Esophagus muscularis mucosa (tissue), 4 donors: ENCODE results near the gene TOR4A. TPM values are rescaled to one million over a fixed set of nuclear protein-coding genes. Genes with fewer than 3 reads are reported as not detected.

Experiments
- DNase-seq: peaks from one replicate; pipeline ENCODE4 v3.0.0-alpha.2; 2017; ENCODE audit errors: extremely low spot score
- H3K27ac ChIP-seq, 4 donors: fragments of 200-600 bp; sonication (generic); replicated peaks in 1 of 4; 1 replicate in 3 of 4; 2 replicates in 1 of 4; pipeline ENCODE4 v1.5.1; 2016 to 2019; ENCODE audit warnings: mild to moderate bottlenecking in 1 of 4
- H3K27me3 ChIP-seq, 4 donors: fragments of 200-600 bp; sonication (generic); one replicate each; pipeline versions ENCODE4 v1.5.1 to v1.6.0; 2016 to 2019
- H3K36me3 ChIP-seq, 4 donors: fragments of 200-600 bp; sonication (generic); one replicate each; pipeline ENCODE4 v1.5.1; 2016 to 2019
- H3K4me1 ChIP-seq, 4 donors: fragments of 200-600 bp; sonication (generic); one replicate each; pipeline ENCODE4 v1.5.1; 2016 to 2019
- H3K4me3 ChIP-seq, 4 donors: fragments of 200-600 bp; sonication (generic); 1 replicate in 2 of 4; 2 replicates in 2 of 4; pipeline ENCODE4 v1.5.1; 2016 to 2019; ENCODE audit warnings: mild to moderate bottlenecking in 4 of 4, moderate library complexity in 1 of 4
- H3K9me3 ChIP-seq, 4 donors: fragments of 200-600 bp; sonication (generic); 1 replicate in 3 of 4; 2 replicates in 1 of 4; pipeline ENCODE4 v1.5.1; 2016 to 2019
- CTCF ChIP-seq, 3 experiments: fragments of 200-600 bp in 2 of 3; fragments of 450-650 bp in 1 of 3; sonication (generic) in 2 of 3; IDR thresholded peaks; one replicate each; pipeline ENCODE4 v1.5.1; 2017 to 2019; ENCODE audit warnings: antibody characterized with exemption in 3 of 3, mild to moderate bottlenecking in 2 of 3, moderate library complexity in 1 of 3
- EP300 ChIP-seq: sonication (generic); formaldehyde crosslinking; IDR thresholded peaks from one replicate; pipeline ENCODE4 v1.6.1; 2017; ENCODE audit warnings: antibody characterized with exemption
- POLR2A ChIP-seq: fragments of 450-650 bp; IDR thresholded peaks from one replicate; pipeline ENCODE4 v1.6.1; 2017; ENCODE audit warnings: antibody characterized with exemption, moderate library complexity, mild to moderate bottlenecking, low read depth
- POLR2AphosphoS5 ChIP-seq, 2 donors: sonication (generic); formaldehyde crosslinking; IDR thresholded peaks; one replicate each; pipeline ENCODE4 v1.6.1; 2017; ENCODE audit warnings: antibody characterized with exemption in 2 of 2
- WGBS: methylation state at CpG from one replicate; pipeline ENCODE4 v1.1.5; 2018; 5-methylcytosine and 5-hydroxymethylcytosine counted together
- intact Hi-C: fragments of 100-400 bp; cut with DNase I; formaldehyde crosslinking; loops from one replicate; pipeline ENCODE4 v1.15.1; 2023
- total RNA-seq, 4 donors: library from RNA; depleted of rRNA; stranded (reverse); fragments of >200 nt; gene quantifications; one replicate each; pipeline versions ENCODE4 v1.1.0 to v1.2.1, GENCODE V29; 2016

Gene TOR4A
- total RNA-seq, 4 donors from 2014 or later = 5.0 to 9.2 (median 7.3) TPM

- no peak for DNase-seq
- H3K4me3 ChIP-seq = peak overlapping the region; percentile 45 to 66 (median 50)
- peak overlapping the region in 2 of 4 donors; percentile 71 to 78 for H3K27ac ChIP-seq
- intact Hi-C loops = loop anchor here (5.0 to 10.0 kb wide), 2 partner anchors 112 to 229 kb away; no protein-coding TSS in a partner anchor
- no CpG with 5 or more reads among the region's 76 CpGs for WGBS
- peaks cover 0 to 8% (median 2%) of the 10 kb centered on the region in 4 donors for H3K9me3 ChIP-seq
- no peaks in the 10 kb centered on the region for H3K36me3 ChIP-seq
- peaks cover 4 to 92% (median 55%) of the 10 kb centered on the region in 4 donors for H3K27me3 ChIP-seq
- H3K4me1 ChIP-seq = peaks cover 27 to 56% (median 39%) of the 10 kb centered on the region in 4 donors
- TF ChIP-seq CTCF (IDR thresholded peaks at IDR 0.05) = peak; percentile 46 to 81 (median 80)
- TF ChIP-seq POLR2A = no peak
Measured at GRCh38 chr9:137295238-137295811, 17.8 kb downstream of the TOR4A start.

- no peak for DNase-seq
- Histone ChIP-seq H3K27me3 (peaks cover 4 to 94% (median 56%) of the 10 kb centered on the region in 4 donors), H3K4me1 (peaks cover 32 to 64% (median 46%) of the 10 kb centered on the region in 4 donors), H3K4me3 (peak overlapping the region; percentile 45 to 66 (median 50)), H3K27ac (peak overlapping the region; percentile 44 to 78 (median 68)), H3K36me3 (no peaks in the 10 kb centered on the region), H3K9me3 (peaks cover 0 to 8% (median 2%) of the 10 kb centered on the region in 4 donors)
- TF ChIP-seq POLR2AphosphoS5 (IDR thresholded peaks at IDR 0.05) (no peak), POLR2A (no peak), CTCF (IDR thresholded peaks at IDR 0.05) (no peak), EP300 (no peak)
- 18% methylated on average over 33 of the region's 78 CpGs for WGBS
- intact Hi-C loops = loop anchor here (5.0 to 10.0 kb wide), 2 partner anchors 111 to 229 kb away; no protein-coding TSS in a partner anchor
Measured at GRCh38 chr9:137295849-137296669, 18.5 kb downstream of the TOR4A start.

DNA sequence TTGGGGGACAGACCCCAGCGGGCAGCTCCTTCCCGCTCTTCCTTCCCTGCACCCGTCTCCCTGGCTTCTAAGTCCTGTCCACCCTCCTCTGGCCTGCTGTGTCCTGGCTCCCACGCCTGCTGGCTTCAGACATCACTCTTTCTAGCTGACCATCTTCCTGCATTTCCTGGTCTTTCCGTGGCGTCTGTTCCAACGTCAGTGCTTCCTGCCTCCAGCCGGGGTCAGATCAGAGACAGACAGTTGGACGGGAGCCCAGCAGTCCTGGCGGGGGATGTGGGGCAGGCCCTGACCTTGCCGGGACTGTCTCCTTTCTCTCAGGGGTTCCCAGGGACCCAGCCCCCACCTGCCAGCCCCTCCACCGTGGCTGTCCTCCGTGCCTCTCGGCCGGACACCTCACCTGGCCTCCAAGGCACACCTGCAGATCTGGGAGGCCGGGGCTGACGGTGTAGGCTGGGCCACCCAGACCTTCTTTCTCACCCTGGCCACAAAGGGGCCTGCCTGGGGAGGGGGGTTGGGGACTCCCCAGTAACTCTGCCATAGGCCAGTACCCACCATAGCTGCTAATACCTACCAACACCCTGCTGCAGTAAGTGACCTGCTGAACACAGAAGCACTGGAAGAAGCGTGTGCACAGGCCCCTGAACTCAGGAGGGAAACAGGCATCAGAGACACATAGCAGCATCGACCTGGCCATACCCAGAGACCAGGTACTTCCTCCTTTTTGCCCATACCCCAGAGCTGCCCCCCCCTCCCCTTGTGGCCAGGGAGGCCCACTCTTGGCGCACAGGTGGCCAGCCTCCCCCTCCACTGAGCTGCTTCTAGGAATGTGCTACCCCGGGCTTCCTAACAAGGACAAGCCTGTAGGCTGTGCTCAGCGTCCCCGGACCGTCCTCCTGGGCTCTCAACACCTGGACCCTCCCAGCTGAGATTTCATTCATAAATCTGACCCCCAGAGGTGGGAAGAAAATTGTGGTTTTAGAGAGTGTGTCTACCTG is 19.4 kb downstream of the TOR4A start:
- Histone ChIP-seq H3K36me3 (no peaks in the 10 kb centered on the region), H3K4me1 (peaks cover 36 to 71% (median 52%) of the 10 kb centered on the region in 4 donors), H3K27me3 (peaks cover 4 to 95% (median 56%) of the 10 kb centered on the region in 4 donors), H3K27ac (peak overlapping the region; percentile 64 to 78 (median 68)), H3K4me3 (peak overlapping the region; percentile 45 to 66 (median 50)), H3K9me3 (peaks cover 0 to 8% (median 2%) of the 10 kb centered on the region in 4 donors)
- intact Hi-C loops = loop anchor here (5.0 to 10.0 kb wide), 2 partner anchors 110 to 228 kb away; no protein-coding TSS in a partner anchor
- TF ChIP-seq EP300 = no peak
- TF ChIP-seq POLR2AphosphoS5 (IDR thresholded peaks at IDR 0.05) = peak; percentile 44 to 56
- WGBS = 35% methylated on average over 17 of the region's 24 CpGs
- no peak for DNase-seq

DNA sequence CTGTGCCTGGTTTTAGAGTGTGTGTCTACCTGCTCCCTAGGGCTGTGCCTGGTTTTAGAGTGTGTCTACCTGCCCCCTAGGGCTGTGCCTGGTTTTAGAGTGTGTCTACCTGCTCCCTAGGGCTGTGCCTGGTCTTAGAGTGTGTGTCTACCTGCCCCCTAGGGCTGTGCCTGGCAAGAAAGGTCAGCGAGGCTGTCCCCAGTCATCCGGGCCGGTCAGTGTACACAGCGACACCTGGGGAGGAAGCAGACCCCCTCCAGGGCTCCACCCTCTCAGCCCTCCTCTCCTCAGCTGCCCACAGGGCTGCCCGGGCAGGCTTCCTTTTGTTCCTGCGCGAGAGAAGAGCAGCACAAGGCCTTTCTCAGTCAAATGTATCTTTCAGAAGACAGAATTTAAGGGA is 20.4 kb downstream of the TOR4A start:
- DNase-seq = no peak
- H3K4me1 ChIP-seq = peaks cover 40 to 78% (median 59%) of the 10 kb centered on the region in 4 donors
- WGBS = 83% methylated on average over 7 of the region's 7 CpGs
- TF ChIP-seq CTCF (IDR thresholded peaks at IDR 0.05) = no peak
- TF ChIP-seq POLR2A = no peak
- TF ChIP-seq POLR2AphosphoS5 (IDR thresholded peaks at IDR 0.05) = no peak
- TF ChIP-seq EP300 = no peak
- intact Hi-C loops = loop anchor here (5.0 to 10.0 kb wide), 2 partner anchors 109 to 227 kb away; no protein-coding TSS in a partner anchor
- H3K4me3 ChIP-seq = peak overlapping the region in 1 of 4 donors; percentile 59
- H3K27ac ChIP-seq = peak overlapping the region; percentile 50 to 78 (median 68)
- no peaks in the 10 kb centered on the region for H3K36me3 ChIP-seq
- H3K9me3 ChIP-seq = peaks cover 0 to 8% (median 2%) of the 10 kb centered on the region in 4 donors
- H3K27me3 ChIP-seq = peaks cover 4 to 92% (median 56%) of the 10 kb centered on the region in 4 donors
